Endothelial cell of umbilical vein (primary cell): ENCODE results near the gene CHRM4. TPM values are rescaled to one million over a fixed set of nuclear protein-coding genes. Genes with fewer than 3 reads are reported as not detected.

Source experiments
- BruUV-seq: library from RNA; stranded (reverse); fragments of 400-500 nt; replicated peaks from 2 replicates; lab custom pipeline; 2021; lab: Mats Ljungman, UMichigan
- CTCF ChIA-PET: fragments of 300-600, 350-600 bp; sonication (Branson Sonifier 250); formaldehyde crosslinking; loops from one replicate; lab custom pipeline; 2021; ENCODE audit warnings: antibody characterized with exemption, inconsistent platforms; lab: Charles Lee
- POLR2A ChIA-PET: fragments of 300-600, 350-600 bp; sonication (Branson Sonifier 250); formaldehyde crosslinking; loops from one replicate; lab custom pipeline; 2021; ENCODE audit warnings: antibody characterized with exemption, inconsistent platforms; lab: Charles Lee
- DNase-seq: peaks from one replicate; pipeline ENCODE4 v3.0.0-alpha.2; 2011; ENCODE audit warnings: low read depth, low spot score
- FAIRE-seq: peaks from 2 replicates; lab custom pipeline; 2011; peaks lifted over from hg19 to GRCh38; lab: Jason Lieb, UNC
- H2AFZ ChIP-seq: 2 replicates; pipeline ENCODE4 v1.6.0; 2012; ENCODE audit warnings: low read depth, low read length, control low read depth, inconsistent platforms
- H3K27ac ChIP-seq: 2 replicates; pipeline ENCODE4 v1.5.1; 2011; ENCODE audit warnings: low read depth, mild to moderate bottlenecking, control low read depth, low read length, moderate library complexity; ENCODE audit not compliant: insufficient read depth
- H3K27me3 ChIP-seq, 2 experiments: 2 replicates each; pipeline versions ENCODE4 v1.6.0 to v1.6.1; 2011; ENCODE audit warnings: low read length in 2 of 2, mixed read lengths in 1 of 2; ENCODE audit not compliant: control insufficient read depth in 2 of 2, insufficient read depth in 2 of 2
- H3K36me3 ChIP-seq, 2 experiments: 2 replicates in 1 of 2; 3 replicates in 1 of 2; pipeline ENCODE4 v1.5.1; 2011; ENCODE audit warnings: low read length in 2 of 2, mild to moderate bottlenecking in 1 of 2, moderate library complexity in 1 of 2; ENCODE audit not compliant: control insufficient read depth in 2 of 2, insufficient read depth in 2 of 2; ENCODE audit errors: extremely low read depth in 1 of 2
- H3K4me1 ChIP-seq: 3 replicates; pipeline ENCODE4 v1.5.1; 2011; ENCODE audit warnings: mild to moderate bottlenecking, low read length; ENCODE audit not compliant: control insufficient read depth, insufficient read depth; ENCODE audit errors: extremely low read depth
- H3K4me2 ChIP-seq: 2 replicates; pipeline ENCODE4 v1.6.1; 2011; ENCODE audit warnings: low read length, control low read depth, mixed read lengths; ENCODE audit not compliant: insufficient read depth
- H3K4me3 ChIP-seq, 3 experiments: fragments of 200-600 bp in 1 of 3; sonication (generic), shearing (Covaris generic) in 1 of 3; replicated peaks in 1 of 3; 2 replicates each; pipeline ENCODE4 v1.5.1; 2011 to 2016; ENCODE audit warnings: control low read depth in 3 of 3, low read length in 3 of 3, mild to moderate bottlenecking in 2 of 3, inconsistent platforms in 1 of 3, low read depth in 1 of 3, moderate library complexity in 1 of 3; ENCODE audit not compliant: insufficient read depth in 1 of 3
- H3K79me2 ChIP-seq: 2 replicates; pipeline ENCODE4 v1.6.0; 2012; ENCODE audit warnings: low read length, inconsistent platforms; ENCODE audit not compliant: control insufficient read depth, insufficient read depth
- H3K9ac ChIP-seq: replicated peaks from 2 replicates; pipeline ENCODE3; 2011; ENCODE audit warnings: low read length, control low read depth; ENCODE audit not compliant: insufficient read depth; ENCODE audit errors: extremely low read depth
- H3K9me1 ChIP-seq: replicated peaks from 3 replicates; pipeline ENCODE4 v1.6.0; 2011; ENCODE audit warnings: mild to moderate bottlenecking, low read length; ENCODE audit not compliant: control insufficient read depth, insufficient read depth; ENCODE audit errors: extremely low read depth
- H3K9me3 ChIP-seq: replicated peaks from 2 replicates; pipeline ENCODE4 v1.5.1; 2012; ENCODE audit warnings: low read length, inconsistent platforms; ENCODE audit not compliant: control insufficient read depth, insufficient read depth
- H4K20me1 ChIP-seq: replicated peaks from 2 replicates; pipeline ENCODE3; 2011; ENCODE audit warnings: mild to moderate bottlenecking, low read length; ENCODE audit not compliant: control insufficient read depth, insufficient read depth; ENCODE audit errors: extremely low read depth
- CTCF ChIP-seq, 2 donors: IDR thresholded peaks; 1 replicate in 1 of 2; 2 replicates in 1 of 2; pipeline ENCODE4 v1.5.1; 2011; ENCODE audit warnings: low read length in 2 of 2, mild to moderate bottlenecking in 2 of 2, moderate library complexity in 2 of 2, control low read depth in 1 of 2, inconsistent platforms in 1 of 2, low read depth in 1 of 2; ENCODE audit not compliant: insufficient read depth in 1 of 2; ENCODE audit errors: extremely low read depth in 1 of 2
- MYC ChIP-seq: IDR thresholded peaks from one replicate; pipeline ENCODE4 v1.6.1; 2011; ENCODE audit warnings: mild to moderate bottlenecking, low read depth, low read length
- POLR2A ChIP-seq: IDR thresholded peaks from 2 replicates; pipeline ENCODE4 v1.6.1; 2012; ENCODE audit warnings: low read depth, mild to moderate bottlenecking, control low read depth, low read length
- POLR2AphosphoS5 ChIP-seq: IDR thresholded peaks from 2 replicates; pipeline ENCODE4 v1.6.1; 2012; ENCODE audit warnings: low read depth, mild to moderate bottlenecking, control low read depth, low read length, moderate library complexity; ENCODE audit not compliant: insufficient read depth
- dilution Hi-C: fragments of 300-500 bp; cut with MboI; formaldehyde crosslinking; loops from one replicate; pipeline ENCODE4 v1.15.0; 2019; ENCODE audit warnings: low sequenced_read_pairs; ENCODE audit not compliant: extremely low pct_ligation_motif_present
- intact Hi-C: fragments of 100-400 bp; cut with micrococcal nuclease; formaldehyde crosslinking; loops from one replicate; pipeline ENCODE4 v1.10.0; 2022
- polyA plus RNA-seq, 4 experiments: library from polyadenylated mRNA; depleted of rRNA in 3 of 4; stranded (reverse) in 3 of 4; unstranded in 1 of 4; fragments of >200 nt; gene quantifications; 2 replicates each; pipeline versions ENCODE4 v1.2.1 to v1.2.3, GENCODE V29; 2011 to 2012; ENCODE audit warnings: missing spikeins in 1 of 4
- total RNA-seq: library from RNA; stranded (reverse); gene quantifications from 2 replicates; pipeline ENCODE4 v1.2.3, GENCODE V29; 2021

Gene CHRM4
- total and polyA plus RNA-seq, 2 donors (not counting 3 experiments of a cell fraction or from before 2014, with no cell fraction given) = 0.04 to 0.22 TPM

GRCh38 chr11:46367916-46368267 is 23.7 kb downstream of the CHRM4 start:
- Histone ChIP-seq H3K9ac (no peak overlapping the region), H3K27me3 (no peaks in the 10 kb centered on the region), H3K9me1 (no peaks in the 10 kb centered on the region), H3K4me1 (peaks cover 13% of the 10 kb centered on the region), H3K9me3 (no peaks in the 10 kb centered on the region), H3K36me3 (peaks cover 0 to 13% of the 10 kb centered on the region in 2 experiments), H2AFZ (no peak overlapping the region), H3K79me2 (peaks cover 14% of the 10 kb centered on the region), H4K20me1 (no peaks in the 10 kb centered on the region), H3K27ac (no peak overlapping the region), H3K4me3 (no peak overlapping the region), H3K4me2 (no peak overlapping the region)
- no peak for TF ChIP-seq POLR2A
- no peak for TF ChIP-seq MYC
- DNase-seq = no peak
- CTCF ChIA-PET = interaction anchor here (1.7 to 11.6 kb wide), 3 partner anchors 16 to 24 kb away, joined by 5 to 200 read pairs (median 9); partner anchors contain the start of genes CHRM4 and DGKZ
- no peak for FAIRE-seq
- dilution Hi-C loops = no loop called here
- BruUV-seq = no TSS peak
- intact Hi-C loops = loop anchor here (1.0 kb wide), 3 partner anchors 16 to 129 kb away; partner anchors contain the start of gene DGKZ
- POLR2A ChIA-PET = no interaction called here

DNA sequence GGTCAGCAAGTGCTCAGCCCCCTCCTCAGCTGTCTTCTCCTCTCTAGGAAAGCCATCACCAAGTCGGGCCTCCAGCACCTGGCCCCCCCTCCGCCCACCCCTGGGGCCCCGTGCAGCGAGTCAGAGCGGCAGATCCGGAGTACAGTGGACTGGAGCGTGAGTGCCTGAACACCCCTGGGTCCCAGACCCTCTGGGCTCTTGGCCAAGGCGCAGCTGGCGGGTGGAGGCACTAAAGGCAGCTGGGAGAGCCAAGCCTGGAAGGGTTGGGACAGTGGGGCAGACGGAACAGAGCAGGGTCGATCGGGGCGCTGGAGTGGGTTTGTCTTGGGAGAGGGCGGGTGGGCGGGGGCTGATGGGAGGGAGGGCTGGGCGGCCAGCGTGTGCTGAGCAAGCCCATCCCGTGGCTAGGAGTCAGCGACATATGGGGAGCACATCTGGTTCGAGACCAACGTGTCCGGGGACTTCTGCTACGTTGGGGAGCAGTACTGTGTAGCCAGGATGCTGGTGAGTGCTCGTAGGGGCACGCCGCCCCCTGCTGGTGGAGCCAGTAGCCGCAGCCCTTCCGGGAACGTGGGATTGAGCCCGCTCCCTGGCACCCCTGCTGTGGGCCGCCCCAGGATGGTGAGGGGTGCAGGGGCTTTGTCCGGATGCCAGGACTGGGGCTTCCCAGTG is 24.2 kb downstream of the CHRM4 start:
- TF ChIP-seq POLR2AphosphoS5 (no peak), CTCF (IDR thresholded peaks at IDR 0.05; ENCODE audit: extremely low read depth in 1 of 2, insufficient read depth in 1 of 2, low read depth in 1 of 2, low read length in 2 of 2) (peak; percentile 77 to 93)
- no TSS peak for BruUV-seq
- peaks cover 0 to 13% of the 10 kb centered on the region in 2 experiments for H3K36me3 ChIP-seq
- FAIRE-seq (peak; percentile 81), DNase-seq (peak; percentile 43)
- H3K27me3 ChIP-seq = no peaks in the 10 kb centered on the region
- POLR2A ChIA-PET = no interaction called here
- dilution Hi-C loops = no loop called here
- no peak overlapping the region for H3K27ac ChIP-seq
- intact Hi-C loops = loop anchor here (1.0 kb wide), 3 partner anchors 15 to 128 kb away; partner anchors contain the start of gene DGKZ
- H3K4me1 ChIP-seq = peaks cover 18% of the 10 kb centered on the region
- H3K4me2 ChIP-seq = no peak overlapping the region
- peaks cover 19% of the 10 kb centered on the region for H3K79me2 ChIP-seq
- CTCF ChIA-PET = interaction anchor here (2.7 to 11.6 kb wide), 2 partner anchors 15 to 24 kb away, joined by 9 to 200 read pairs; partner anchors contain the start of genes CHRM4 and DGKZ
- H3K9ac ChIP-seq = no peak overlapping the region
- H3K9me3 ChIP-seq = no peaks in the 10 kb centered on the region
- H4K20me1 ChIP-seq = no peaks in the 10 kb centered on the region
- H3K4me3 ChIP-seq = no peak overlapping the region
- no peak overlapping the region for H2AFZ ChIP-seq
- H3K9me1 ChIP-seq = no peaks in the 10 kb centered on the region
